KMS-11 (cell line): ENCODE results near the gene RAX.

Experiments
- H2AFZ ChIP-seq: fragments of 200-600 bp; sonication (generic); 2 replicates; pipeline ENCODE4 v1.6.1; 2016; ENCODE audit warnings: antibody characterized with exemption, mixed run types, low read depth
- H3K27ac ChIP-seq: fragments of 200-600 bp; sonication (generic); 2 replicates; pipeline ENCODE4 v1.6.1; 2016; ENCODE audit warnings: mild to moderate bottlenecking, mixed run types
- H3K27me3 ChIP-seq: fragments of 200-600 bp; sonication (generic); 2 replicates; pipeline ENCODE4 v1.6.1; 2017; ENCODE audit warnings: mild to moderate bottlenecking, low read depth, mixed run types, moderate library complexity; ENCODE audit not compliant: insufficient read depth
- H3K36me3 ChIP-seq: fragments of 200-600 bp; sonication (generic); 2 replicates; pipeline ENCODE4 v1.6.1; 2017; ENCODE audit warnings: mild to moderate bottlenecking, mixed run types; ENCODE audit not compliant: insufficient read depth
- H3K4me1 ChIP-seq: fragments of 200-600 bp; sonication (generic); 2 replicates; pipeline ENCODE4 v1.6.1; 2016; ENCODE audit warnings: mild to moderate bottlenecking, low read depth, mixed run types; ENCODE audit not compliant: poor library complexity, severe bottlenecking
- H3K4me2 ChIP-seq: fragments of 200-600 bp; sonication (generic); 2 replicates; pipeline ENCODE4 v1.7.0; 2016; ENCODE audit warnings: mild to moderate bottlenecking, mixed run types
- H3K4me3 ChIP-seq: fragments of 200-600 bp; sonication (generic); IDR thresholded peaks from 2 replicates; pipeline ENCODE4 v1.6.1; 2017; ENCODE audit warnings: low read depth, low read length, mixed read lengths; ENCODE audit not compliant: insufficient read depth
- H3K79me2 ChIP-seq: fragments of 200-600 bp; sonication (generic); 2 replicates; pipeline ENCODE4 v1.6.1; 2016; ENCODE audit warnings: low read depth, mixed run types; ENCODE audit not compliant: insufficient read depth
- H3K9ac ChIP-seq: fragments of 200-600 bp; sonication (generic); 2 replicates; pipeline ENCODE4 v1.6.1; 2016; ENCODE audit warnings: mild to moderate bottlenecking, mixed run types
- H4K20me1 ChIP-seq: fragments of 200-600 bp; sonication (generic); 2 replicates; pipeline ENCODE4 v1.6.1; 2016; ENCODE audit warnings: mild to moderate bottlenecking, mixed run types; ENCODE audit not compliant: insufficient read depth
- TF ChIP-seq, protein P1 (sequence below): fragments of 200-600 bp; sonication (generic); conservative IDR thresholded peaks from 2 replicates; pipeline ENCODE4 v1.6.1; 2017; ENCODE audit warnings: low read depth, mild to moderate bottlenecking, antibody characterized with exemption, low read length, moderate library complexity, mixed read lengths

RAX gene

DNA sequence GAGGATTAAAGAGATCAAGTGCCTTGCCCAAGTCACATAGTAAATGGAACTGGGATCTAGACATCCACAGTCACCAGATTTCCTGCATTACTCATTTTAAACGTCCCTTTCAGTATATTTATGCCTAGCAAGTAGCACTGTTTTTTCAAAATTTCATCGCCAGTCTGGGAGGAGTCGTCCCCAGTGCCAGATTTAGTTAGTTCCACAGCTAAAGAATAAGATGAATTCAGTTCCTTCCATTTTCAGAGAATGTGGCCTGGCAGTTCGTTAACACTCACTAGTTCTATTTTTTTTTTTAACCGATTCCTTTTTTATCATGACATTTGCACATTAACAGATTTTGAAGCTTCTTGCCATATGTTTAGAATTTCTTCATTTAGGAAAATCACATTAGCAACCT is 42.1 kb downstream of the RAX start:
- Histone ChIP-seq H4K20me1 (no peaks in the 10 kb centered on the region), H2AFZ (no peak overlapping the region), H3K4me2 (no peak overlapping the region), H3K27ac (no peak overlapping the region), H3K36me3 (no peaks in the 10 kb centered on the region), H3K27me3 (no peaks in the 10 kb centered on the region), H3K4me3 (no peak overlapping the region), H3K9ac (no peak overlapping the region), H3K4me1 (no peaks in the 10 kb centered on the region), H3K79me2 (no peaks in the 10 kb centered on the region)
- TF ChIP-seq, protein P1, sequence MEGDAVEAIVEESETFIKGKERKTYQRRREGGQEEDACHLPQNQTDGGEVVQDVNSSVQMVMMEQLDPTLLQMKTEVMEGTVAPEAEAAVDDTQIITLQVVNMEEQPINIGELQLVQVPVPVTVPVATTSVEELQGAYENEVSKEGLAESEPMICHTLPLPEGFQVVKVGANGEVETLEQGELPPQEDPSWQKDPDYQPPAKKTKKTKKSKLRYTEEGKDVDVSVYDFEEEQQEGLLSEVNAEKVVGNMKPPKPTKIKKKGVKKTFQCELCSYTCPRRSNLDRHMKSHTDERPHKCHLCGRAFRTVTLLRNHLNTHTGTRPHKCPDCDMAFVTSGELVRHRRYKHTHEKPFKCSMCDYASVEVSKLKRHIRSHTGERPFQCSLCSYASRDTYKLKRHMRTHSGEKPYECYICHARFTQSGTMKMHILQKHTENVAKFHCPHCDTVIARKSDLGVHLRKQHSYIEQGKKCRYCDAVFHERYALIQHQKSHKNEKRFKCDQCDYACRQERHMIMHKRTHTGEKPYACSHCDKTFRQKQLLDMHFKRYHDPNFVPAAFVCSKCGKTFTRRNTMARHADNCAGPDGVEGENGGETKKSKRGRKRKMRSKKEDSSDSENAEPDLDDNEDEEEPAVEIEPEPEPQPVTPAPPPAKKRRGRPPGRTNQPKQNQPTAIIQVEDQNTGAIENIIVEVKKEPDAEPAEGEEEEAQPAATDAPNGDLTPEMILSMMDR, result no peak

- no peak overlapping the region for H3K4me2 ChIP-seq
- H3K9ac ChIP-seq, result no peak overlapping the region
- H3K36me3 ChIP-seq, result no peaks in the 10 kb centered on the region
- H3K27me3 ChIP-seq, result no peaks in the 10 kb centered on the region
- H3K27ac ChIP-seq, result no peak overlapping the region
- H4K20me1 ChIP-seq, result no peaks in the 10 kb centered on the region
- no peak overlapping the region for H3K4me3 ChIP-seq
- no peak overlapping the region for H2AFZ ChIP-seq
- H3K79me2 ChIP-seq, result no peaks in the 10 kb centered on the region
- H3K4me1 ChIP-seq, result no peaks in the 10 kb centered on the region
- TF ChIP-seq, protein P1, result no peak
Measured at GRCh38 chr18:59229701-59230443, 43.4 kb downstream of the RAX start.

- TF ChIP-seq, protein P1, result no peak
- no peaks in the 10 kb centered on the region for H3K27me3 ChIP-seq
- no peak overlapping the region for H3K4me2 ChIP-seq
Measured at GRCh38 chr18:59229191-59229590, 44.1 kb downstream of the RAX start.

GRCh38 chr18:59228351-59228750 is 44.9 kb downstream of the RAX start:
- TF ChIP-seq, protein P1, result no peak

More at GRCh38 chr18:59229191-59229590, 44.1 kb downstream of the RAX start:
- Histone ChIP-seq H3K9ac (no peak overlapping the region), H4K20me1 (no peaks in the 10 kb centered on the region), H3K36me3 (no peaks in the 10 kb centered on the region), H3K4me1 (no peaks in the 10 kb centered on the region), H3K27ac (no peak overlapping the region), H2AFZ (no peak overlapping the region), H3K4me3 (no peak overlapping the region), H3K79me2 (no peaks in the 10 kb centered on the region)

More at GRCh38 chr18:59228351-59228750, 44.9 kb downstream of the RAX start:
- Histone ChIP-seq H3K79me2 (no peaks in the 10 kb centered on the region), H3K27ac (no peak overlapping the region), H3K36me3 (no peaks in the 10 kb centered on the region), H3K4me3 (no peak overlapping the region), H3K27me3 (no peaks in the 10 kb centered on the region), H3K4me1 (no peaks in the 10 kb centered on the region), H3K4me2 (no peak overlapping the region), H4K20me1 (no peaks in the 10 kb centered on the region), H3K9ac (no peak overlapping the region), H2AFZ (no peak overlapping the region)
